GM19463 (cell line): ENCODE results near the gene ITGB7.

Experiments
- ATAC-seq: cut with Tn5 transposase; IDR thresholded peaks from one replicate; pipeline ENCODE4 v1.9.1; 2021; ENCODE audit warnings: mild to moderate bottlenecking, moderate library complexity; ENCODE audit not compliant: unreplicated experiment

The ITGB7 gene

GRCh38 chr12:53159195-53159839, 47.7 kb downstream of the ITGB7 start:
- no peak for ATAC-seq

DNA sequence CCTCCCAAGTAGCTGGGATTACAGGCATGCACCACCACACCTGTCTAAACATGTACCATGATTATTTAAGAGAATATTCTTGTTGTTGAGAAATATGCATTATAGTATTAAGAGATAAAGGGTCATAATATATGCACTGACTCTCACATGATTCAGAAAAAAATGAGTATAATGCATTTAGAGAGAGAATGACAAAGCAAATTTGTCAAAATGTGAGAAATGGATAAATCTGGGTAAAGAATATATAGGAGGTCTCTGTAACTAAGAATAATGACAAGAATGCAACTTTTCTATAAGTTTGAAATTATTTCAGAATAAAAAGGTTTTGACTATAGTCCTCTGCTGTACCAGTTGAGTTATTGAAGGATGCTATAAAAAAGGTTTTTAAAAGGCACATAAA, 54.7 kb downstream of the ITGB7 start:
- no peak for ATAC-seq

DNA sequence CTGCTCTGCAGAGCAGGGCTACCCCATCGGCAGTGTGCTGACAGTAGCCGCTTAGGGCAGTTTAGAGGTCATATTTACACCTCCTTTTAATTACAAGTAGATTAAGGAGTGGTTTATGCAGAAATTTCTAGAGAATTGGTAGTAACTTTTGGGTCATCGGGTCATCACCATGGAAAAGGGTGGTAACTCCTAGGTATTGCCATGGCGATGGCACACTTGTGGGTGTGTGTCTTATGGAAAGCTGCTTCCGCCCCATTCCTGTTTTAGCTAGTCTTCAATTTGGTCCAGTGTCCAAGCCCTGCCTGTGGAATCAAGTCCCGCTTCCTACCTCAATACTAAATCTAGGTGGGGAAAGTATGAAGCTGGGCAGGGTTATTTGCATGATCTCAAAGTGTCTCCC, 56.0 kb downstream of the ITGB7 start:
- ATAC-seq: no peak

DNA sequence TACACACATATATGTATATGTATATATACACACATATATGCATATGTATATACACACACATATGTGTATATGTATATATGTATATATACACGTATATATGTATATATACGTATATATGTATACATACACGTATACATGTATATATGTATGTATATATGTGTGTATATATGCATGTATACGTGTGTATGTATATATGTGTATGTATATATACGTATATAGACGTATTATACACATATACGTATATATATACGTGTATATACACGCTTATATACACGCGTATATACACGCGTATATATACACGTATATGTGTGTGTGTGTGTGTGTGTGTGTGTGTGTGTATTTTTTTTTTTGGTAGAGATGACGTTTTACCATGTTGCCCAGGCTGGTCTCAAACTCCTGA, 59.4 kb downstream of the ITGB7 start:
- ATAC-seq: no peak

DNA sequence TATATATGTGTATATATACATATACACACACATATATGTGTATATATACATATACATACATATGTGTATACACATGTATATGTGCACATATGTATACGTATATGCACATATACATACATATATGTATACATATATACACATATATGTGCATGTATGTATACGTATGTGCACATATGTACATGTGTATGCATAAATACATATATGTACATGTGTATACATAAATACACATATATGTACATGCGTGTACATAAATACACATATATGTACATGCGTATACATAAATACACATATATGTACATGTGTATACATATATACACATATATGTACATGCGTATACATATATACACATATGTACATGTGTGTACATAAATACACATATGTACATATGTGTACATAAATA, 59.9 kb downstream of the ITGB7 start:
- no peak for ATAC-seq

DNA sequence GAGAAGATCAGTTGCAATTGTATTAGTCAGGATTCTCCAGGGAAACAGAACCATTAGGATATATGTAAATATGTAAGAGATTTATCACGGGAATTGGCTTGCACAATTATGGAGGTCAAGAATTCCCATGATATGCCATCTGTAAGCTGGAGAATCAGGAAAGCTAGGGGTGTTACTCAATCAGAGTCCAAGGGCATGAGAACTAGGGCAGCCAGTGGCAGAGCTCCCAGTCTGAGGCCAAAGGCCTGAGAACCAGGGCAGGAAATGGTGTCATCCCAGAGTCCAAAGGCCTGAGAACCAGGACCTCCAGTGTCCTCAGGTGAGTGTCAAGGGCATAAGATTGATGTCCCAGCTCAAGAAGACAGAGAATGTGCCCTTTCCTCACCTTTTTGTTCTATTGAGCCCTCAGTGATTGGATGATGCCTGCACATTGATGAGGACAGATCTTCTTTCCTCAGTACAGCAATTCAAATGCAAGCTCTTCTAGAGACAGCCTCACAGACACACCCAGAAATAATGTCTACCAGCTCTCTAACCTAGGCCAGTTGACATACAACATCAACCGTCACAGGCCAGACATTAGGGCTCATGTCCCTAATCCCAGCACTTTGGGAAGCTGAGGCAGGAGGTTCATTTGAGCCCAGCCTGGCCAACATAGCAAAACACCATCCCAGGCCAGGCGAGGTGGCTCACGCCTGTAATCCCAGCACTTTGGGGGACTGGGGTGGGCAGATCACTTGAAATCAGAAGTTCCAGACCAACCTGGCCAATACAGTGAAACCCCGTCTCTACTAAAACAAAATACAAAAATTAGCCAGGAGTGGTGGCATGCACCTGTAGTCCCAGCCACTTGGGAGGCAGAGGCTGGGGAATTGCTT, 61.4 kb downstream of the ITGB7 start:
- no peak for ATAC-seq

DNA sequence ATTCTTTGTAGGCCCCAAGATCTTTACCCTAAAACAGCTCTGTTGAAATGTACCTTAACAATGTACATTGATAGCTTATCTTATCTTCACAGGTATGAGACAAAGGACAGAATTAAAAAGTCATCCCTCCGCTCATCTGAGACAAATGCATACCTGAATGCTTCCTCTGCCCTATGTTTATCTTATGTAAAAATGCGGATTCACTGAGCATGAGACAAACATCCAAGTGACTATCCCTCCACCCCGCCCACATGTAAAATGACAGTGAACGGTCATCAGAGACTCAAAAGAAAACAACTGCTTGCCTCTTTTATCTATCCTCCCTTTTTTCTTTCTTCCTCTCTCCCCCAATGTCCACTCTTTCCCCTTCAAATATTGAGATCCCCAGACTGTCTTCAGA, 63.7 kb downstream of the ITGB7 start:
- no peak for ATAC-seq
